Activated CD8-positive, alpha-beta T cell treated with anti-CD3 and anti-CD28 coated beads for 36 hours (primary cell): ENCODE results near the gene ROBO3. TPM values are rescaled to one million over a fixed set of nuclear protein-coding genes. Genes with fewer than 3 reads are reported as not detected.
A peak's percentile ranks its signal among the peaks of the same experiment; 100 is the strongest.

Experiments
- ATAC-seq: fragments of 200-7000 bp; cut with Tn5 transposase; one replicate; pipeline ENCODE4 v1.10.0; 2021; ENCODE audit warnings: mild to moderate bottlenecking, moderate library complexity
- CTCF ChIA-PET: fragments of 350-600 bp; sonication (Branson Sonifier 250); formaldehyde crosslinking; loops from one replicate; lab custom pipeline; 2021; ENCODE audit warnings: antibody characterized with exemption; lab: Charles Lee
- POLR2A ChIA-PET: fragments of 350-600 bp; sonication (Branson Sonifier 250); formaldehyde crosslinking; loops from one replicate; lab custom pipeline; 2021; ENCODE audit warnings: antibody characterized with exemption; lab: Charles Lee
- DNase-seq: peaks from one replicate; pipeline ENCODE4 v3.0.0-alpha.2; 2020
- H3K27ac Mint-ChIP-seq: one replicate; pipeline ENCODE4 v1.8.0; 2021; ENCODE audit warnings: mild to moderate bottlenecking, mixed read lengths
- H3K27me3 Mint-ChIP-seq: one replicate; pipeline ENCODE4 v1.8.0; 2021; ENCODE audit warnings: mixed read lengths
- H3K36me3 Mint-ChIP-seq: one replicate; pipeline ENCODE4 v1.8.0; 2021; ENCODE audit warnings: low read depth, mixed read lengths
- H3K4me1 Mint-ChIP-seq: one replicate; pipeline ENCODE4 v1.8.0; 2021; ENCODE audit warnings: low read depth, mixed read lengths
- H3K4me3 Mint-ChIP-seq: one replicate; pipeline ENCODE4 v1.8.0; 2021; ENCODE audit warnings: mild to moderate bottlenecking, moderate library complexity, mixed read lengths
- H3K9me3 Mint-ChIP-seq: one replicate; pipeline ENCODE4 v1.8.0; 2021; ENCODE audit warnings: mixed read lengths
- intact Hi-C: fragments of 100-400 bp; cut with micrococcal nuclease; formaldehyde crosslinking; loops from one replicate; pipeline ENCODE4 v1.10.0; 2022
- total RNA-seq, 2 experiments: library from RNA; stranded (reverse); gene quantifications; one replicate each; pipeline ENCODE4 v1.2.3, GENCODE V29; 2021
- TF ChIP-seq, protein P1 (sequence below): fragments of 200-600 bp; IDR thresholded peaks from one replicate; pipeline ENCODE4 v1.8.0; 2022; ENCODE audit warnings: antibody characterized with exemption, mild to moderate bottlenecking

ROBO3 gene
- total RNA-seq, 2 experiments from 2014 or later: 17.6 to 18.4 TPM

DNA sequence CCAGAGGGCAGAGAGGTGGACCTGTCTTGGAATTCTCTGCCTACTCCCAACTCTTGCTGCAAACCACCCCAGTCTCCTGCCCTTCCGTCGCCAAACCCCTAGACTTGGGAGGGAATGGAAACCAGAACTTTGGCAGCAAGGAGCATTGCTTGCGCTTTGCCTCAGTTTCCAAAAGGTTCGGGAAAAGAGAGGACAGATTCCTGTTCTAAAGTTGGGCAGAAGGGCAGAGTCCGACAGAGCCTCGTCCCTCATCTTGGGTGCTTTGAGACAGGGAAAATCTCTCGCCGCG, 396 bp upstream of the ROBO3 start:
- no peak for ATAC-seq

DNA sequence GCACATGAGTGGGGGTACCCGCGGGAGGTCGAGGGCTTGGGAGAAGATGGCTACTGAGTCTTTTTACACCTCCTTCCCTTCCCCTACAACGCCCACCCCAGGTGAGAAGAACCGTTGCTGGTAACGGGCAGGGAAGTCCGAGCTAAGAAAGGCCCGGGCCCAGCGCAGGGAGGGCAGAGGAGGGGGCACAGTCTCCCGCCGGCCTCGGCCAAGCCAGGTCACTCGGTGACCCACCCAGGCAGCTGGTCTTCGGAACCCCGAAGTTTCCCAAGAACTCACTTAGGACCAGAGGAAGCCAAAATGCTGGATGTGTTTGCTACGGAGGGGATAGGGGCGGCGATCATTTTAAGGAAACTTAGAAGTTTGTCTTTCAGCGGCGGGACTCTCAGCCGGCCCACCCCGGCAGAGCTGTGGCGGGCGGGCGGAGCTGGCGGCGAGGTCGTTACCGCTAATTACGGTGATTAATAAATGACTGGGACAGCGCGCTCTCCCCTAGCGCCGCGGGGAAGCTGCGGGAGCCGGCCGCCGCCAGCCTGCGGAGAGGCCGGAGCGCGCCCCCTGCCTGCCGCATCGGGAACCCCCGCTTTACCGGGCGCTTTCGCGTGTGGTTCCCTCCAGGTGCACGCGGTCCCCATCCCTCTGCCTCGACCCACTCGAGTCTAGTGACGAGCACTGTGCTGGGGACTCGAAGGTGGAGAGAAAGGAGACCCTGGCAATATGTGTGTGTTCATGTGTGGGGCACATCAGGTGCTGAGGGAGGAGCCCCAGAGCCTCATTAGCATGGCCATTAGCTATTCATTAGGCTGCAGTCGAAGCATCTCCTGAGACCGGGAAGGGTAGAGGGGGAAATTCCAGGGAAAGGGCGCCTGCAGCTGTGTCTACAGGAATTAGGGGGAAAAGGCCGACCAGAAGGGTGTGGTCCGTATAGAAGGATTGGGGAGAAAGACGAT, 945 bp downstream of the ROBO3 start:
- TF ChIP-seq, protein P1, sequence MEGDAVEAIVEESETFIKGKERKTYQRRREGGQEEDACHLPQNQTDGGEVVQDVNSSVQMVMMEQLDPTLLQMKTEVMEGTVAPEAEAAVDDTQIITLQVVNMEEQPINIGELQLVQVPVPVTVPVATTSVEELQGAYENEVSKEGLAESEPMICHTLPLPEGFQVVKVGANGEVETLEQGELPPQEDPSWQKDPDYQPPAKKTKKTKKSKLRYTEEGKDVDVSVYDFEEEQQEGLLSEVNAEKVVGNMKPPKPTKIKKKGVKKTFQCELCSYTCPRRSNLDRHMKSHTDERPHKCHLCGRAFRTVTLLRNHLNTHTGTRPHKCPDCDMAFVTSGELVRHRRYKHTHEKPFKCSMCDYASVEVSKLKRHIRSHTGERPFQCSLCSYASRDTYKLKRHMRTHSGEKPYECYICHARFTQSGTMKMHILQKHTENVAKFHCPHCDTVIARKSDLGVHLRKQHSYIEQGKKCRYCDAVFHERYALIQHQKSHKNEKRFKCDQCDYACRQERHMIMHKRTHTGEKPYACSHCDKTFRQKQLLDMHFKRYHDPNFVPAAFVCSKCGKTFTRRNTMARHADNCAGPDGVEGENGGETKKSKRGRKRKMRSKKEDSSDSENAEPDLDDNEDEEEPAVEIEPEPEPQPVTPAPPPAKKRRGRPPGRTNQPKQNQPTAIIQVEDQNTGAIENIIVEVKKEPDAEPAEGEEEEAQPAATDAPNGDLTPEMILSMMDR: peak; percentile 75
- CTCF ChIA-PET: interaction anchor here (0.8 to 3.3 kb wide), 36 partner anchors 8 to 258 kb away, joined by 3 to 37 read pairs (median 5); partner anchors contain the start of genes ESAM and HEPACAM
- Mint-ChIP-seq H3K36me3 (no peaks in the 10 kb centered on the region), H3K9me3 (no peaks in the 10 kb centered on the region), H3K4me3 (no peak overlapping the region), H3K27ac (no peak overlapping the region), H3K27me3 (peaks cover 88% of the 10 kb centered on the region), H3K4me1 (peaks cover 36% of the 10 kb centered on the region)
- POLR2A ChIA-PET: interaction anchor here (0.7 to 1.6 kb wide), 4 partner anchors 16 to 193 kb away, joined by 3 to 5 read pairs (median 3); partner anchors contain the start of genes SIAE and SPA17
- intact Hi-C loops: loop anchor here (2.0 kb wide), 1 partner anchor 29 kb away; no protein-coding TSS in a partner anchor
- ATAC-seq (peak; percentile 65), DNase-seq (peak; percentile 64)

More for the DNA sequence above, 396 bp upstream of the ROBO3 start:
- POLR2A ChIA-PET: interaction anchor here (1.0 kb wide), 1 partner anchor 17 kb away, joined by 3 read pairs; no protein-coding TSS in a partner anchor
- TF ChIP-seq, protein P1: no peak
- CTCF ChIA-PET: interaction anchor here (1.5 to 3.3 kb wide), 6 partner anchors 21 to 195 kb away, joined by 6 to 37 read pairs (median 15); no protein-coding TSS in a partner anchor
- Mint-ChIP-seq H3K4me3 (no peak overlapping the region), H3K27me3 (peaks cover 78% of the 10 kb centered on the region), H3K4me1 (peaks cover 36% of the 10 kb centered on the region), H3K27ac (no peak overlapping the region), H3K9me3 (no peaks in the 10 kb centered on the region), H3K36me3 (no peaks in the 10 kb centered on the region)
- no peak for DNase-seq
- intact Hi-C loops: no loop called here

DNA sequence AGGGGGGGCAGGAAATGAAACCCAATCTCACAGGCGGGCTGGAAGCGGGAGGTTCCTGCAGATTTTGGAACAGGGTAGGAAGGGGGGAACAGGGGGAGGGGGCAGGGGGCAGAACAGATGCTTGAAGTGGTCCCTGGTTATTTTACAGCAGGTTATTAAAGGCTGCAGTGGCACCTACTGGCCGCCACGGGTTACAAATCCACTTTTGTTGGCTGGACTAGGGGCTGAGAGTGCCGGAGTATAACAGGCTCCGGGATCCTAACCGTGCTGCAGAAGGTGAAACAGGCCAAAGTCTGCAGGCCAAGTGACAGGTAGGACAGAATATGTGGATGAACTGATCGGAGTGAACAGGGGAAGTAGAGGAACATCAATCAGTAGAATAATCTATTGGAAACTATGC, 2.5 kb downstream of the ROBO3 start:
- Mint-ChIP-seq H3K4me1 (peaks cover 36% of the 10 kb centered on the region), H3K27ac (no peak overlapping the region), H3K4me3 (no peak overlapping the region), H3K9me3 (no peaks in the 10 kb centered on the region), H3K27me3 (peaks cover 86% of the 10 kb centered on the region), H3K36me3 (no peaks in the 10 kb centered on the region)
- DNase-seq (peak; percentile 52), ATAC-seq (peak; percentile 60)
- ChIA-PET POLR2A (no interaction called here), CTCF (interaction anchor here (1.9 to 3.3 kb wide), 6 partner anchors 8 to 198 kb away, joined by 4 to 37 read pairs (median 22); no protein-coding TSS in a partner anchor)
- intact Hi-C loops: loop anchor here (2.0 kb wide), 1 partner anchor 31 kb away; no protein-coding TSS in a partner anchor
- TF ChIP-seq, protein P1: peak; percentile 62

DNA sequence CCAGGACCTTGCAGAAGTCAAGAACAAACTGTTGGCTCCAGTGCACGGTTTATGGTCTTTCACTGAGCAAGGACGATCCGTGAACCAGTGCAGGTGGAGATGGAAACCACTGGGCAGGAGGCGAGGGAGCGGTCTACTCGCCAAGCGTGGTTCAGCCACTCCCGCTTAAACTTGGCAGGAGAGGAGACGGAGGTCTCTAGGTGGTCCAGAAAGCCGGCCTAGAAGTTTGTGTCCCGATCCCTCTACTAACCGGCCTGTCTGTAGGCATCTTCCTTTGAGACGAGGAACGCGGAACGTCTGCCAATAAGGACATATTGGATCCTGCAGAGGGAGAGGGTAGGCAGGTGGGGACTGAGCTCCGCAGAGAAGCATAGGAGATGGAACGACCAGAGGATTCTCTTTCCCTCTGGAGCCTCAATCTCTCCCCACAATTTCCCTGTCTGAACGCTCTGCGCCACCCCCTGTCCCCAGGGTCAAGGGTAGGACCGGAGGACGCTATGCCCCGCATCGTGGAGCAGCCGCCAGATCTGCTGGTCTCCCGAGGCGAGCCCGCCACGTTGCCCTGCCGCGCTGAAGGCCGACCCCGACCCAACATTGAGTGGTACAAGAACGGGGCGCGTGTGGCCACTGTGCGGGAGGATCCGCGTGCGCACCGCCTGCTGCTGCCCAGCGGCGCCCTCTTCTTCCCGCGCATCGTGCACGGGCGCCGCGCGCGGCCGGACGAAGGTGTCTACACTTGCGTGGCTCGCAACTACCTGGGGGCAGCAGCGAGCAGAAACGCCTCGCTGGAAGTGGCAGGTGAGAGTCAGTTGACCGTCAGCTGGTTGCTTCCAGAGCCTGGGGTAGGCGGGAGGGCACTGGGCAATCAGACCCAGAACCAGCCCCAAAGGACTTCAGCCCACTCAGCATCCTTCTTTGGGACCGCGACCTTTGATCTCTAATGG, 3.4 kb downstream of the ROBO3 start:
- intact Hi-C loops: no loop called here
- ChIA-PET CTCF (no interaction called here), POLR2A (interaction anchor here (0.6 kb wide), 1 partner anchor 246 kb away, joined by 3 read pairs; the partner anchor contains the start of gene TBRG1)
- Mint-ChIP-seq H3K27ac (no peak overlapping the region), H3K27me3 (peaks cover 84% of the 10 kb centered on the region), H3K36me3 (no peaks in the 10 kb centered on the region), H3K9me3 (no peaks in the 10 kb centered on the region), H3K4me1 (peaks cover 29% of the 10 kb centered on the region), H3K4me3 (no peak overlapping the region)
- TF ChIP-seq, protein P1: no peak
- ATAC-seq (no peak), DNase-seq (no peak)
